IMR-90 (cell line): ENCODE data around the gene TBC1D3B. TPM values are rescaled to one million over a fixed set of nuclear protein-coding genes. Genes with fewer than 3 reads are reported as not detected.
A peak's percentile ranks its signal among the peaks of the same experiment; 100 is the strongest.

ENCODE experiments used
- ATAC-seq: fragments of 200-7000 bp; cut with Tn5 transposase; 2 replicates; pipeline ENCODE4 v1.9.1; 2020; ENCODE audit warnings: low read depth, mild to moderate bottlenecking, moderate library complexity
- BruUV-seq: library from RNA; stranded (reverse); fragments of 400-500 nt; replicated peaks from 2 replicates; lab custom pipeline; 2021; lab: Mats Ljungman, UMichigan
- CTCF ChIA-PET: fragments of 300-600 bp; formaldehyde crosslinking; extraction: SDS; loops from one replicate; lab custom pipeline; 2021; ENCODE audit warnings: antibody characterized with exemption; lab: Yijun Ruan, JAX
- POLR2A ChIA-PET: fragments of 300-600 bp; sonication (Branson Sonifier 250); formaldehyde crosslinking; loops from one replicate; lab custom pipeline; 2022; ENCODE audit warnings: antibody characterized with exemption; ENCODE audit not compliant: unreplicated experiment; lab: Charles Lee
- DNase-seq: peaks from one replicate; pipeline ENCODE4 v3.0.0; 2013
- H2AFZ ChIP-seq: replicated peaks from 2 replicates; pipeline ENCODE3; 2013; ENCODE audit warnings: low read length, mild to moderate bottlenecking; ENCODE audit not compliant: poor library complexity
- H2AK5ac ChIP-seq: 2 replicates; pipeline ENCODE4 v1.6.1; 2013; ENCODE audit warnings: low read depth, low read length, inconsistent platforms
- H2AK9ac ChIP-seq: replicated peaks from 2 replicates; pipeline ENCODE3; 2013; ENCODE audit warnings: mild to moderate bottlenecking, low read depth, low read length, moderate library complexity; ENCODE audit not compliant: poor library complexity
- H2BK120ac ChIP-seq: 2 replicates; pipeline ENCODE4 v1.6.1; 2013; ENCODE audit warnings: low read depth, low read length, inconsistent platforms
- H2BK15ac ChIP-seq: 3 replicates; pipeline ENCODE4 v1.6.1; 2013; ENCODE audit warnings: low read depth, low read length, inconsistent platforms
- H2BK20ac ChIP-seq: 2 replicates; pipeline ENCODE4 v1.6.1; 2013; ENCODE audit warnings: low read depth, mild to moderate bottlenecking, inconsistent platforms, low read length, moderate library complexity
- H2BK5ac ChIP-seq: 2 replicates; pipeline ENCODE4 v1.6.1; 2013; ENCODE audit warnings: mild to moderate bottlenecking, low read depth, low read length, inconsistent platforms; ENCODE audit not compliant: poor library complexity, severe bottlenecking
- H3K14ac ChIP-seq: replicated peaks from 2 replicates; pipeline ENCODE4 v1.6.1; 2013; ENCODE audit warnings: low read depth, low read length, inconsistent platforms
- H3K18ac ChIP-seq: 2 replicates; pipeline ENCODE4 v1.6.1; 2013; ENCODE audit warnings: low read depth, low read length, control low read depth
- H3K23ac ChIP-seq: 2 replicates; pipeline ENCODE4 v1.6.1; 2013; ENCODE audit warnings: low read depth, low read length, inconsistent platforms
- H3K27ac ChIP-seq: 2 replicates; pipeline ENCODE4 v1.5.1; 2013; ENCODE audit warnings: mild to moderate bottlenecking, control low read depth, low read length; ENCODE audit not compliant: insufficient read depth
- H3K27me3 ChIP-seq: 2 replicates; pipeline ENCODE4 v1.6.1; 2013; ENCODE audit warnings: low read length; ENCODE audit not compliant: control insufficient read depth, insufficient read depth
- H3K36me3 ChIP-seq: 2 replicates; pipeline ENCODE4 v1.6.1; 2013; ENCODE audit warnings: low read length, mixed read lengths; ENCODE audit not compliant: control insufficient read depth, insufficient read depth
- H3K4ac ChIP-seq: 2 replicates; pipeline ENCODE4 v1.6.1; 2013; ENCODE audit warnings: low read depth, low read length, inconsistent platforms
- H3K4me1 ChIP-seq: 2 replicates; pipeline ENCODE4 v1.6.1; 2013; ENCODE audit warnings: low read length, mixed read lengths; ENCODE audit not compliant: control insufficient read depth, insufficient read depth
- H3K4me2 ChIP-seq: 2 replicates; pipeline ENCODE4 v1.6.1; 2013; ENCODE audit warnings: low read depth, mild to moderate bottlenecking, control low read depth, low read length, moderate library complexity
- H3K4me3 ChIP-seq: 2 replicates; pipeline ENCODE4 v1.5.1; 2013; ENCODE audit warnings: low read depth, mild to moderate bottlenecking, control low read depth, low read length, moderate library complexity; ENCODE audit not compliant: insufficient read depth
- H3K56ac ChIP-seq: 2 replicates; pipeline ENCODE4 v1.6.1; 2013; ENCODE audit warnings: low read length, inconsistent platforms; ENCODE audit not compliant: insufficient read depth; ENCODE audit errors: extremely low read depth
- H3K79me1 ChIP-seq, 2 experiments: 2 replicates each; pipeline ENCODE4 v1.6.1; 2013; ENCODE audit warnings: low read length in 2 of 2, inconsistent platforms in 1 of 2, low read depth in 1 of 2
- H3K9ac ChIP-seq: 2 replicates; pipeline ENCODE4 v1.6.1; 2013; ENCODE audit warnings: low read depth, low read length, control low read depth
- H3K9me1 ChIP-seq: 2 replicates; pipeline ENCODE4 v1.6.1; 2013; ENCODE audit warnings: low read length, inconsistent platforms; ENCODE audit not compliant: insufficient read depth
- H3K9me3 ChIP-seq: 2 replicates; pipeline ENCODE4 v1.6.1; 2013; ENCODE audit warnings: low read length; ENCODE audit not compliant: control insufficient read depth, insufficient read depth
- H4K20me1 ChIP-seq: 2 replicates; pipeline ENCODE4 v1.6.1; 2013; ENCODE audit warnings: low read length, inconsistent platforms; ENCODE audit not compliant: insufficient read depth
- H4K5ac ChIP-seq: 2 replicates; pipeline ENCODE4 v1.6.1; 2013; ENCODE audit warnings: mild to moderate bottlenecking, low read depth, low read length, control low read depth
- H4K8ac ChIP-seq, 2 experiments: 2 replicates each; pipeline ENCODE4 v1.6.1; 2013; ENCODE audit warnings: low read depth in 2 of 2, low read length in 2 of 2, control low read depth in 1 of 2, inconsistent platforms in 1 of 2
- H4K91ac ChIP-seq: 2 replicates; pipeline ENCODE4 v1.6.1; 2013; ENCODE audit warnings: low read depth, low read length, inconsistent platforms; ENCODE audit not compliant: insufficient read depth
- CHD1 ChIP-seq: IDR thresholded peaks from 2 replicates; pipeline ENCODE4 v1.6.1; 2012; ENCODE audit warnings: low read depth, low read length, improper control_type of control experiment
- ELK1 ChIP-seq: fragments of 150-350 bp; IDR thresholded peaks from 2 replicates; pipeline ENCODE4 v1.6.1; 2016; ENCODE audit warnings: low read depth, mild to moderate bottlenecking, low read length, moderate library complexity, borderline replicate concordance
- FOS ChIP-seq: fragments of 150-350 bp; IDR thresholded peaks from 2 replicates; pipeline ENCODE4 v1.6.1; 2016; ENCODE audit warnings: low read depth, low read length
- RFX5 ChIP-seq: IDR thresholded peaks from 2 replicates; pipeline ENCODE4 v1.8.0; 2012; ENCODE audit warnings: low read depth, mild to moderate bottlenecking, low read length, moderate library complexity
- WGBS, 2 experiments: methylation state at CpG; one replicate each; pipeline versions ENCODE4 v1.1.5 to v1.1.7; 2013; ENCODE audit warnings: missing lambda C conversion rate in 2 of 2; ENCODE audit not compliant: insufficient read length in 1 of 2; ENCODE audit errors: extremely low coverage in 2 of 2; 5-methylcytosine and 5-hydroxymethylcytosine counted together
- dilution Hi-C: fragments of 300-500 bp; cut with HindIII; formaldehyde crosslinking; loops from one replicate; pipeline ENCODE4 v1.14.3; 2018; ENCODE audit warnings: low sequenced_read_pairs; ENCODE audit not compliant: unreplicated experiment
- in situ Hi-C: fragments of 300-500 bp; cut with MboI; formaldehyde crosslinking; loops from 3 replicates; pipeline ENCODE4 v1.14.3; 2019; ENCODE audit warnings: low sequenced_read_pairs, inconsistent platforms, mixed read lengths
- intact Hi-C: fragments of 100-400 bp; cut with micrococcal nuclease; formaldehyde crosslinking; loops from 2 replicates; pipeline ENCODE4 v1.10.0; 2022
- polyA plus RNA-seq, 3 experiments: library from polyadenylated mRNA; depleted of rRNA; stranded (reverse); fragments of >200 nt; gene quantifications; 2 replicates each; pipeline ENCODE4 v1.2.3, GENCODE V29; 2012; ENCODE audit warnings: low replicate concordance in 1 of 3
- total RNA-seq: library from RNA; depleted of rRNA; stranded (reverse); fragments of >200 nt; gene quantifications from 2 replicates; pipeline ENCODE4 v1.2.3, GENCODE V29; 2012

TBC1D3B gene
- total and polyA plus RNA-seq, 2 of the 4 experiments (the other 2 are of a cell fraction): 0.94 TPM; not detected in 1

GRCh38 chr17:36183001-36183971 is 6.8 kb upstream of the TBC1D3B start:
- H4K5ac ChIP-seq: no peak overlapping the region
- no peak overlapping the region for H4K8ac ChIP-seq
- WGBS, 2 experiments: 3% methylated on average over 53 of the region's 76 CpGs; no CpG with 5 or more reads in 1 of the 2 experiments
- H2AK9ac ChIP-seq: no peak overlapping the region
- no peak overlapping the region for H2AK5ac ChIP-seq
- H3K36me3 ChIP-seq: no peaks in the 10 kb centered on the region
- DNase-seq (peak; percentile 54), ATAC-seq (peak; percentile 96)
- no peaks in the 10 kb centered on the region for H3K9me3 ChIP-seq
- H3K27me3 ChIP-seq: peaks cover 18% of the 10 kb centered on the region
- no peak overlapping the region for H3K27ac ChIP-seq
- H3K4me3 ChIP-seq: peak overlapping the region; percentile 27
- no peak overlapping the region for H3K4ac ChIP-seq
- dilution Hi-C loops: no loop called here
- no peak overlapping the region for H4K91ac ChIP-seq
- H2BK15ac ChIP-seq: no peak overlapping the region
- peak overlapping the region; percentile 63 for H2AFZ ChIP-seq
- no peaks in the 10 kb centered on the region; the same call in 1 of the 2 replicates for H3K4me1 ChIP-seq
- intact Hi-C loops: no loop called here
- no TSS peak for BruUV-seq
- no peaks in the 10 kb centered on the region; the same call in 1 of the 2 replicates for H4K20me1 ChIP-seq
- POLR2A ChIA-PET: no interaction called here
- no peak overlapping the region for H2BK5ac ChIP-seq
- no peak overlapping the region for H3K18ac ChIP-seq
- H3K56ac ChIP-seq: no peak overlapping the region
- CTCF ChIA-PET: interaction anchor here (1.0 kb wide), 1 partner anchor 244 kb away, joined by 3 read pairs; no protein-coding TSS in a partner anchor
- TF ChIP-seq ELK1: no peak
- TF ChIP-seq CHD1: no peak
- TF ChIP-seq FOS: no peak
- TF ChIP-seq RFX5: no peak
- H3K4me2 ChIP-seq: peak overlapping the region; percentile 85; the same call in 1 of the 2 replicates
- 0 out of 2 replicates have a peak, but pooled peaks cover 4% of the 10 kb centered on the region for H3K9me1 ChIP-seq
- H3K79me1 ChIP-seq: no peaks in the 10 kb centered on the region
- H2BK20ac ChIP-seq: no peak overlapping the region
- no peak overlapping the region for H2BK120ac ChIP-seq
- H3K23ac ChIP-seq: no peak overlapping the region
- peak overlapping the region; percentile 22; the same call in 1 of the 2 replicates for H3K9ac ChIP-seq
- no peak overlapping the region for H3K14ac ChIP-seq
- in situ Hi-C loops: no loop called here
